Endothelial cell (in vitro differentiated cells): Measurements from ENCODE around the gene NKAIN1. TPM values are rescaled to one million over a fixed set of nuclear protein-coding genes. Genes with fewer than 3 reads are reported as not detected.

Source experiments
- DNase-seq: peaks from one replicate; pipeline ENCODE4 v3.0.0; 2021; ENCODE audit warnings: low spot score
- H3K27ac Mint-ChIP-seq: one replicate; pipeline ENCODE4 v1.8.0; 2021; ENCODE audit warnings: mixed read lengths, inconsistent platforms; ENCODE audit not compliant: unreplicated experiment
- H3K27me3 Mint-ChIP-seq: one replicate; pipeline ENCODE4 v1.8.0; 2021; ENCODE audit warnings: mild to moderate bottlenecking, moderate library complexity, mixed read lengths, inconsistent platforms; ENCODE audit not compliant: unreplicated experiment
- H3K36me3 Mint-ChIP-seq: one replicate; pipeline ENCODE4 v1.8.0; 2021; ENCODE audit warnings: mild to moderate bottlenecking, low read depth, mixed read lengths, inconsistent platforms; ENCODE audit not compliant: unreplicated experiment
- H3K4me1 Mint-ChIP-seq: one replicate; pipeline ENCODE4 v1.8.0; 2021; ENCODE audit warnings: mild to moderate bottlenecking, mixed read lengths, inconsistent platforms; ENCODE audit not compliant: unreplicated experiment
- H3K4me3 Mint-ChIP-seq: one replicate; pipeline ENCODE4 v1.8.0; 2021; ENCODE audit warnings: mild to moderate bottlenecking, mixed read lengths, inconsistent platforms; ENCODE audit not compliant: unreplicated experiment
- H3K9me3 Mint-ChIP-seq: one replicate; pipeline ENCODE4 v1.8.0; 2021; ENCODE audit warnings: mixed read lengths, inconsistent platforms; ENCODE audit not compliant: unreplicated experiment
- total RNA-seq: library from RNA; stranded (reverse); fragmentation: NEBNext Ultra II Directional; extraction: Animal tissue kit (Norgen Biotek cat#: 25700); gene quantifications from one replicate; pipeline ENCODE4 v1.2.1, GENCODE V29; 2021; ENCODE audit not compliant: unreplicated experiment
- TF ChIP-seq, protein P1 (sequence below): fragments of 200-600 bp; sonication (generic); IDR thresholded peaks from one replicate; pipeline ENCODE4 v1.5.0; 2021; ENCODE audit warnings: antibody characterized with exemption; ENCODE audit not compliant: unreplicated experiment

Gene NKAIN1
- total RNA-seq, 1 donor from 2014 or later = 3.7 TPM

GRCh38 chr1:31159323-31159722 lies 80.4 kb downstream of the NKAIN1 start:
- Mint-ChIP-seq H3K4me3 (no peak overlapping the region), H3K27me3 (peaks cover 4% of the 10 kb centered on the region), H3K36me3 (no peaks in the 10 kb centered on the region), H3K4me1 (peaks cover 5% of the 10 kb centered on the region), H3K27ac (no peak overlapping the region), H3K9me3 (no peaks in the 10 kb centered on the region)
- no peak for DNase-seq
- TF ChIP-seq, protein P1, sequence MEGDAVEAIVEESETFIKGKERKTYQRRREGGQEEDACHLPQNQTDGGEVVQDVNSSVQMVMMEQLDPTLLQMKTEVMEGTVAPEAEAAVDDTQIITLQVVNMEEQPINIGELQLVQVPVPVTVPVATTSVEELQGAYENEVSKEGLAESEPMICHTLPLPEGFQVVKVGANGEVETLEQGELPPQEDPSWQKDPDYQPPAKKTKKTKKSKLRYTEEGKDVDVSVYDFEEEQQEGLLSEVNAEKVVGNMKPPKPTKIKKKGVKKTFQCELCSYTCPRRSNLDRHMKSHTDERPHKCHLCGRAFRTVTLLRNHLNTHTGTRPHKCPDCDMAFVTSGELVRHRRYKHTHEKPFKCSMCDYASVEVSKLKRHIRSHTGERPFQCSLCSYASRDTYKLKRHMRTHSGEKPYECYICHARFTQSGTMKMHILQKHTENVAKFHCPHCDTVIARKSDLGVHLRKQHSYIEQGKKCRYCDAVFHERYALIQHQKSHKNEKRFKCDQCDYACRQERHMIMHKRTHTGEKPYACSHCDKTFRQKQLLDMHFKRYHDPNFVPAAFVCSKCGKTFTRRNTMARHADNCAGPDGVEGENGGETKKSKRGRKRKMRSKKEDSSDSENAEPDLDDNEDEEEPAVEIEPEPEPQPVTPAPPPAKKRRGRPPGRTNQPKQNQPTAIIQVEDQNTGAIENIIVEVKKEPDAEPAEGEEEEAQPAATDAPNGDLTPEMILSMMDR = no peak

GRCh38 chr1:31155216-31155806 lies 84.4 kb downstream of the NKAIN1 start:
- TF ChIP-seq, protein P1 = no peak
- no peaks in the 10 kb centered on the region for H3K9me3 Mint-ChIP-seq
- DNase-seq = peak; percentile 57
- H3K4me1 Mint-ChIP-seq = peaks cover 10% of the 10 kb centered on the region
- H3K4me3 Mint-ChIP-seq = peak overlapping the region; percentile 92
- H3K36me3 Mint-ChIP-seq = no peaks in the 10 kb centered on the region
- H3K27ac Mint-ChIP-seq = peak overlapping the region; percentile 87
- peaks cover 6% of the 10 kb centered on the region for H3K27me3 Mint-ChIP-seq

DNA sequence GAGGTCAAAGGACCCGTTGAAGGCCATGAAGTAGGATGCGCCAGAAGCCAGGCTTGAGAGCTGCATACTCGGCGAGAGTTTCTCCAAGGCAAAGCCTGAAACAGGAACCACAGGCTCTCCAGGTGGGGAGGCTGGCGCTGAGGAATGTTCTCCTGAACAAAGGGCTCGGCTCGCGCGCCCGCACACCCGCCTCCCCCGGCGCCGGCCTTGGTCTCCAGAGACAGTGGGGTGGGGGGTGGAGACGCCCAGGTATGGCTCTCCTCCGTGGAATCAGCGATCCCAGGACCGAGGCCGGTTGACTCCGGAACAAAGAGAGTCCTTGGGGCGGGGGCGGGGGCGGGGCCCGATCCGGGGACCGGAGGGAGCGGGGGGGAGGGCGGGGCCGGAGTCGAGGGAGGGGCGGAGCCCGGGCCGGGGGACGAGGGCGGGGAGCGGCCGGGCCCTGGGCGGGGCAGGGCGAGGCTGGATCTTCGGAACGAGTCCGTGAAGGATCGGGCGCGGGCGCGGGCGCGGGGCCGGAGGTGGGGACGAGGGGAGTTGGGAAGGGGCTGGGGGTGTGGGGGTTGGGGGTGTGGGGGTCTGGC lies 85.0 kb downstream of the NKAIN1 start:
- Mint-ChIP-seq H3K36me3 (no peaks in the 10 kb centered on the region), H3K4me1 (peaks cover 10% of the 10 kb centered on the region), H3K9me3 (no peaks in the 10 kb centered on the region), H3K4me3 (peak overlapping the region; percentile 90), H3K27me3 (peaks cover 5% of the 10 kb centered on the region), H3K27ac (peak overlapping the region; percentile 94)
- DNase-seq = peak; percentile 82
- TF ChIP-seq, protein P1 = no peak

GRCh38 chr1:31154000-31154631 lies 85.6 kb downstream of the NKAIN1 start:
- H3K36me3 Mint-ChIP-seq = no peaks in the 10 kb centered on the region

More at GRCh38 chr1:31154000-31154631, 85.6 kb downstream of the NKAIN1 start:
- Mint-ChIP-seq H3K4me1 (peaks cover 10% of the 10 kb centered on the region), H3K4me3 (peak overlapping the region; percentile 90), H3K27ac (peak overlapping the region; percentile 94), H3K9me3 (no peaks in the 10 kb centered on the region), H3K27me3 (peaks cover 4% of the 10 kb centered on the region)
- no peak for DNase-seq
- TF ChIP-seq, protein P1 = no peak
